Measurements from ENCODE around the gene DBR1. TPM values are rescaled to one million over a fixed set of nuclear protein-coding genes. Genes with fewer than 3 reads are reported as not detected.

Gene DBR1
- polyA plus RNA-seq, 4 donors = 4.9 to 12.8 (median 7.4) TPM

DNA sequence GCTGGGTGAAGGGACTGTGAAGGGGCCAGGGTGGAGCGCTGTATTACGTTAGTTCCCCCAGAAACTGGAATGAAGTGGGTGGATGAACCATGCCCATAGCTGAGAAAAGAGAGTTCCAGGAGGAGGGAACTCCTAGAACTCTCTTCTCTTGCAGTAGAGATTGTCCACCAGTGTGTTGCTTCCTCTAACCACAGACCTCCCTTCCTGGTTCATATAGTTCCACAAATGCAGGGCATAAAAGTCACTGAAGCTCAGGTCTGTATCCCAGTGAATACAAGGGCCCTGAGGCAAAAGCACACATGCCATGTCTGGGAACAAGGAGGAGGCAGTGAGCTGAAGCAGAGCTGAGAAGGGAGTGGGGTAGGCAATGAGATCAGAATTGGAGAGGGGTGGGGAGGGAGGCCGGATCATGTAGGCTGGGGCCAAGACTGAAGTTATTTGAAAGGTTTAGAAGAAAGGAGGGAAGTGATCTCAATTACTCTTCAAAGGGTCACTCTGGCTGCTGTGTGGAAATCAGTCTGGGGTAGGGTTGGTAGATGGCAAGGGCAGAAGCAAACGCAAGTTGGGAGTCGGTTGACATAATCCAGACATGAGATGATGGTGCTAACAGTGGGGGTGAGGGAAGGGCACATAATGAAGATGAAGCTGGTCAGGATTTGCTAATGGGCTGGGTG is 49.0 kb downstream of the DBR1 start:
- WGBS, 3 donors = 55 to 66% (median 61%) methylated on average over 5 of the region's 5 CpGs
- H3K36me3 ChIP-seq (ENCODE audit: control insufficient read depth in 3 of 3, insufficient read depth in 2 of 3, low read depth in 1 of 3, low read length in 3 of 3) = no peaks in the 10 kb centered on the region
- H3K9me3 ChIP-seq (ENCODE audit: control insufficient read depth in 2 of 2, insufficient read depth in 1 of 2, low read depth in 1 of 2, low read length in 1 of 2) = no peaks in the 10 kb centered on the region
- H3K27me3 ChIP-seq (ENCODE audit: control insufficient read depth in 3 of 3, insufficient read depth in 3 of 3, low read length in 3 of 3) = no peaks in the 10 kb centered on the region
- no peak for DNase-seq
- no peak overlapping the region for H3K4me3 ChIP-seq (ENCODE audit: low read depth in 1 of 3, low read length in 3 of 3)
- H3K27ac ChIP-seq (ENCODE audit: low read depth in 1 of 3, low read length in 2 of 3) = peak overlapping the region in 1 of 3 donors; percentile 33
- no peak for FAIRE-seq
- H3K4me1 ChIP-seq (ENCODE audit: control insufficient read depth in 3 of 3, insufficient read depth in 2 of 3, low read depth in 1 of 3, low read length in 2 of 3) = peaks cover 0 to 2% (median 0%) of the 10 kb centered on the region in 3 donors

GRCh38 chr3:138124706-138125355 is 49.9 kb downstream of the DBR1 start:
- 75 to 77% (median 76%) methylated on average over 10 of the region's 10 CpGs for WGBS, 3 donors
- Histone ChIP-seq H3K4me3 (ENCODE audit: low read depth in 1 of 3, low read length in 3 of 3) (no peak overlapping the region), H3K4me1 (ENCODE audit: control insufficient read depth in 3 of 3, insufficient read depth in 2 of 3, low read depth in 1 of 3, low read length in 2 of 3) (peaks cover 0 to 2% (median 0%) of the 10 kb centered on the region in 3 donors), H3K27me3 (ENCODE audit: control insufficient read depth in 3 of 3, insufficient read depth in 3 of 3, low read length in 3 of 3) (no peaks in the 10 kb centered on the region), H3K27ac (ENCODE audit: low read depth in 1 of 3, low read length in 2 of 3) (no peak overlapping the region), H3K36me3 (ENCODE audit: control insufficient read depth in 3 of 3, insufficient read depth in 2 of 3, low read depth in 1 of 3, low read length in 3 of 3) (no peaks in the 10 kb centered on the region), H3K9me3 (ENCODE audit: control insufficient read depth in 2 of 2, insufficient read depth in 1 of 2, low read depth in 1 of 2, low read length in 1 of 2) (no peaks in the 10 kb centered on the region)
- FAIRE-seq (no peak), DNase-seq (no peak)

DNA sequence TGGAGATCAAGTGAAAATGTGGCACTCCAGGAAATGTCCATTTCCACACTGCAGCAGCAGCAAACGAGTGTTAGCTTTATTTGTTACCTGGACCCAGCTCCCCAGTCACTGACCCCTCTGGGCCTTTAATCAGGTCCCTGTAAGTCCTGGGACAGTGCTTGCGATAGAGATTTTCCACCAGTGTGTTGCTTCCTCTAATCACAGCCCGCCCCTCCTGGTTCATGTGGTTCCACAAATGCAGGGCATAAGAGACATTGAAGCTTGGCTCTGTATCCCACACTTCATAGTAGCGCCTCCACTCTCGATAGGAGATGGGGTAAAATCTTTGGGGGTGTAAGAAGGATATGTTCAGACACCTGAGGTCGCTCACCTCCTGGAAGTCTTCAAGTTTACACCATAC is 50.5 kb downstream of the DBR1 start:
- Histone ChIP-seq H3K36me3 (ENCODE audit: control insufficient read depth in 3 of 3, insufficient read depth in 2 of 3, low read depth in 1 of 3, low read length in 3 of 3) (no peaks in the 10 kb centered on the region), H3K4me3 (ENCODE audit: low read depth in 1 of 3, low read length in 3 of 3) (no peak overlapping the region), H3K27ac (ENCODE audit: low read depth in 1 of 3, low read length in 2 of 3) (no peak overlapping the region), H3K4me1 (ENCODE audit: control insufficient read depth in 3 of 3, insufficient read depth in 2 of 3, low read depth in 1 of 3, low read length in 2 of 3) (peaks cover 0 to 2% (median 0%) of the 10 kb centered on the region in 3 donors), H3K9me3 (ENCODE audit: control insufficient read depth in 2 of 2, insufficient read depth in 1 of 2, low read depth in 1 of 2, low read length in 1 of 2) (no peaks in the 10 kb centered on the region), H3K27me3 (ENCODE audit: control insufficient read depth in 3 of 3, insufficient read depth in 3 of 3, low read length in 3 of 3) (no peaks in the 10 kb centered on the region)
- WGBS, 3 donors = 74 to 88% (median 78%) methylated on average over 6 of the region's 6 CpGs
- DNase-seq = no peak
- no peak for FAIRE-seq

DNA sequence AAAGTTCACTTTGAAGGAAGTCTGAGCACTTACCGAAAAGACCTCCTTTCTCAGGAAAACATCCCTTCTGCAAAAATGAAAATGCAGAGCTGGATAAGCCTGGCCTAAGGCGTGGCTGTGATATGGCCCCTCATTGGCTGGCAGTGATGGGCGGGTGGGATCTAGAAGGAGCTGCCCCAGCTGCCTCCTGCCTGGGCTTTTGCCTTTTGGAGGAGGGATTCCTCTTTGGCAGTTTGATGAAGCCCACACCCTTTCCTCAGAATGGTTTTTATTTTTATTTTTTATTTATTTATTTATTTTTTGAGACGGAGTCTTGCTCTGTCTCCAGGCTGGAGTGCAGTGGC is 55.3 kb downstream of the DBR1 start:
- no peaks in the 10 kb centered on the region for H3K36me3 ChIP-seq (ENCODE audit: control insufficient read depth in 3 of 3, insufficient read depth in 2 of 3, low read depth in 1 of 3, low read length in 3 of 3)
- no peak overlapping the region for H3K4me3 ChIP-seq (ENCODE audit: low read depth in 1 of 3, low read length in 3 of 3)
- H3K27ac ChIP-seq (ENCODE audit: low read depth in 1 of 3, low read length in 2 of 3) = no peak overlapping the region
- DNase-seq (no peak), FAIRE-seq (no peak)
- WGBS, 3 donors = 54 to 70% (median 61%) methylated on average over 4 of the region's 4 CpGs
- H3K9me3 ChIP-seq (ENCODE audit: control insufficient read depth in 2 of 2, insufficient read depth in 1 of 2, low read depth in 1 of 2, low read length in 1 of 2) = no peaks in the 10 kb centered on the region
- peaks cover 0 to 4% (median 0%) of the 10 kb centered on the region in 3 donors for H3K4me1 ChIP-seq (ENCODE audit: control insufficient read depth in 3 of 3, insufficient read depth in 2 of 3, low read depth in 1 of 3, low read length in 2 of 3)
- peaks cover 0 to 3% (median 3%) of the 10 kb centered on the region in 3 donors for H3K27me3 ChIP-seq (ENCODE audit: control insufficient read depth in 3 of 3, insufficient read depth in 3 of 3, low read length in 3 of 3)

DNA sequence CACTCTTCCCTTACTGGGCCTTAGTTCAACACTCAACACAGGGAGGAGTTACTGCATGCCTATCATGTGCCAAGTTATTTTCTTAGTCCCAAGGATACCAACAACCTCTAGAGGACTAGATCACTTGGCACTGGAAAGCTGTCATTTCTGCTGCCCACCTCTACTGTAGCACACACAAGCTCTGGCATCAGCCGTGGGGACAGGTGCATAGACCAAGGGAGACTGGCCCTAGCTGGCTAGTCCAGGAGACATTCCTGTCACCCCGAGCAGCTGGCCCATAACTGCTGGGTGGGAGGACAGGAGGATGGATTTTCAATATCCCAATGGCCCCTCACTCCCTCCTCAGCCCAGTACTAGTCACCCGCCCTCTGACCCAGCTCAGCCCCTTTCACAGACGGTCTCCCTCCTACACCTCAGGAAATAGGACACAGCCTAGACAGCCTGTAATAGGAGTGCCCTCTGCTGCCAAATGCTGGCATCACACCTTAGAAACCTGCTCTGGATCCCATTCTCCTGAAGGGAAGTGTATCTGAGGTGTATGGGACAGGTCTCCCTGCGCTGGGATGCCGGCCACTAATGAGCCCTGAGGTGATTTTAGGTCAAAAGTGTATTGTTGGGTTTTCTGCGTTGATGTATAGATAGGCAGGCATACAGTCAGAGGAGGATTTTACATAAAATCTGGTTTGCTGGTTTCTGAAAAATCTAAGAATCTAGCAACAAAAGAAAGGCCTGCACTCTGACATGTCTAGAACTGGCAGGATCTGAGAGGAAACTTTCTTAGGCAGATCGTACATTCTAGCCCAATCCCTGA is 55.9 kb downstream of the DBR1 start:
- DNase-seq (peak; percentile 60 to 72), FAIRE-seq (no peak)
- Histone ChIP-seq H3K36me3 (ENCODE audit: control insufficient read depth in 3 of 3, insufficient read depth in 2 of 3, low read depth in 1 of 3, low read length in 3 of 3) (no peaks in the 10 kb centered on the region), H3K27ac (ENCODE audit: low read depth in 1 of 3, low read length in 2 of 3) (no peak overlapping the region), H3K9me3 (ENCODE audit: control insufficient read depth in 2 of 2, insufficient read depth in 1 of 2, low read depth in 1 of 2, low read length in 1 of 2) (no peaks in the 10 kb centered on the region), H3K4me1 (ENCODE audit: control insufficient read depth in 3 of 3, insufficient read depth in 2 of 3, low read depth in 1 of 3, low read length in 2 of 3) (peaks cover 0 to 7% (median 0%) of the 10 kb centered on the region in 3 donors), H3K4me3 (ENCODE audit: low read depth in 1 of 3, low read length in 3 of 3) (no peak overlapping the region), H3K27me3 (ENCODE audit: control insufficient read depth in 3 of 3, insufficient read depth in 3 of 3, low read length in 3 of 3) (peaks cover 0 to 7% (median 3%) of the 10 kb centered on the region in 3 donors)
- 23 to 33% (median 27%) methylated on average over 8 of the region's 8 CpGs for WGBS, 3 donors

GRCh38 chr3:138114988-138115971 is 59.4 kb downstream of the DBR1 start, which contains the start of gene DZIP1L:
Gene DZIP1L (minus strand): TSS chr3:138115608. CDS start chr3:138103971, 11,637 bp downstream.
- DNase-seq (peak; percentile 17 to 57), FAIRE-seq (no peak)
- H3K4me1 ChIP-seq (ENCODE audit: control insufficient read depth in 3 of 3, insufficient read depth in 2 of 3, low read depth in 1 of 3, low read length in 2 of 3) = peaks cover 0 to 7% (median 0%) of the 10 kb centered on the region in 3 donors
- no peaks in the 10 kb centered on the region for H3K9me3 ChIP-seq (ENCODE audit: control insufficient read depth in 2 of 2, insufficient read depth in 1 of 2, low read depth in 1 of 2, low read length in 1 of 2)
- H3K27me3 ChIP-seq (ENCODE audit: control insufficient read depth in 3 of 3, insufficient read depth in 3 of 3, low read length in 3 of 3) = peaks cover 0 to 7% (median 3%) of the 10 kb centered on the region in 3 donors
- no peaks in the 10 kb centered on the region for H3K36me3 ChIP-seq (ENCODE audit: control insufficient read depth in 3 of 3, insufficient read depth in 2 of 3, low read depth in 1 of 3, low read length in 3 of 3)
- 1% methylated on average over 82 to 86 of the region's 86 CpGs for WGBS, 3 donors
- peak within 1 kb of the TSS; percentile 44 to 51 (median 51) for H3K4me3 ChIP-seq (ENCODE audit: low read depth in 1 of 3, low read length in 3 of 3)
- peak within 1 kb of the TSS in 2 of 3 donors; percentile 71 to 83 for H3K27ac ChIP-seq (ENCODE audit: low read depth in 1 of 3, low read length in 2 of 3)

- H3K27me3 ChIP-seq (ENCODE audit: control insufficient read depth in 3 of 3, insufficient read depth in 3 of 3, low read length in 3 of 3) = peaks cover 0 to 7% (median 3%) of the 10 kb centered on the region in 3 donors
- DNase-seq (peak in 1 of 2 donors; percentile 11), FAIRE-seq (no peak)
- peak overlapping the region in 2 of 3 donors; percentile 39 to 71 for H3K27ac ChIP-seq (ENCODE audit: low read depth in 1 of 3, low read length in 2 of 3)
- no peaks in the 10 kb centered on the region for H3K36me3 ChIP-seq (ENCODE audit: control insufficient read depth in 3 of 3, insufficient read depth in 2 of 3, low read depth in 1 of 3, low read length in 3 of 3)
- peaks cover 0 to 7% (median 0%) of the 10 kb centered on the region in 3 donors for H3K4me1 ChIP-seq (ENCODE audit: control insufficient read depth in 3 of 3, insufficient read depth in 2 of 3, low read depth in 1 of 3, low read length in 2 of 3)
- peak overlapping the region in 2 of 3 donors; percentile 51 for H3K4me3 ChIP-seq (ENCODE audit: low read depth in 1 of 3, low read length in 3 of 3)
- H3K9me3 ChIP-seq (ENCODE audit: control insufficient read depth in 2 of 2, insufficient read depth in 1 of 2, low read depth in 1 of 2, low read length in 1 of 2) = no peaks in the 10 kb centered on the region
- 27 to 56% (median 56%) methylated on average over 9 of the region's 9 CpGs for WGBS, 3 donors
These were observed 60.2 kb downstream of the DBR1 start for GRCh38 chr3:138114431-138114918.

Data from small intestine (tissue), 7 donors.